SU-DHL-6 (cell line): Measurements from ENCODE around the gene CYP19A1.

Source experiments
- EZH2phosphoT487 ChIP-seq: fragments of 200-600 bp; sonication (generic), shearing (Covaris generic); conservative IDR thresholded peaks from 2 replicates; pipeline ENCODE4 v1.6.1; 2018; ENCODE audit warnings: mild to moderate bottlenecking, antibody characterized with exemption, low read length, moderate library complexity, mixed read lengths
- TF ChIP-seq, protein P1 (sequence below): fragments of 200-600 bp; sonication (generic); IDR thresholded peaks from one replicate; pipeline ENCODE4 v1.5.1; 2017; ENCODE audit warnings: antibody characterized with exemption, mild to moderate bottlenecking, low read length, moderate library complexity; ENCODE audit not compliant: insufficient read depth, poor library complexity, severe bottlenecking

DNA sequence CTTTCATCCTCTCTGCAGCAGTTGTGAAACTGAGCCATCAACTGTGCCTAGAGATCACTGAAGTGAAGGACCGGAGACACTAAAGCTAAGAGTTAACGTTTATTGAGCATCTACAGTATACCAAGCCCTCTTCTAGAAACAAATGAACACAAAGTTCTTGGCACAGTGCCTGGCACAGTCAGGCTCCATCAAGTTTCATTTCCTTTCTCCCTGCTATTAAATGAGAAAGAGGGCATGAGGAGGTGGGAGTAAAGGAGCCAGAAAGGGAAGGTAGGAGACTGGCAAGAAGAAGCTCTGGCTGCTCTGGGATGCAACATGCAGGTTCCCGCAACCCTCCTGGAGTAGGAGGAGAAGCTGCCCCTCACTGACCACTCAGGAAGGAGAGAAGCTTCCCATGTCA, 30.6 kb downstream of the CYP19A1 start:
- TF ChIP-seq, protein P1, sequence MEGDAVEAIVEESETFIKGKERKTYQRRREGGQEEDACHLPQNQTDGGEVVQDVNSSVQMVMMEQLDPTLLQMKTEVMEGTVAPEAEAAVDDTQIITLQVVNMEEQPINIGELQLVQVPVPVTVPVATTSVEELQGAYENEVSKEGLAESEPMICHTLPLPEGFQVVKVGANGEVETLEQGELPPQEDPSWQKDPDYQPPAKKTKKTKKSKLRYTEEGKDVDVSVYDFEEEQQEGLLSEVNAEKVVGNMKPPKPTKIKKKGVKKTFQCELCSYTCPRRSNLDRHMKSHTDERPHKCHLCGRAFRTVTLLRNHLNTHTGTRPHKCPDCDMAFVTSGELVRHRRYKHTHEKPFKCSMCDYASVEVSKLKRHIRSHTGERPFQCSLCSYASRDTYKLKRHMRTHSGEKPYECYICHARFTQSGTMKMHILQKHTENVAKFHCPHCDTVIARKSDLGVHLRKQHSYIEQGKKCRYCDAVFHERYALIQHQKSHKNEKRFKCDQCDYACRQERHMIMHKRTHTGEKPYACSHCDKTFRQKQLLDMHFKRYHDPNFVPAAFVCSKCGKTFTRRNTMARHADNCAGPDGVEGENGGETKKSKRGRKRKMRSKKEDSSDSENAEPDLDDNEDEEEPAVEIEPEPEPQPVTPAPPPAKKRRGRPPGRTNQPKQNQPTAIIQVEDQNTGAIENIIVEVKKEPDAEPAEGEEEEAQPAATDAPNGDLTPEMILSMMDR, result no peak
- TF ChIP-seq EZH2phosphoT487, result no peak
